SK-N-SH (cell line): Measurements from ENCODE around the gene DNAJC15. TPM values are rescaled to one million over a fixed set of nuclear protein-coding genes. Genes with fewer than 3 reads are reported as not detected.

Experiments used
- CTCF ChIA-PET: fragments of 300-600, 350-600 bp; formaldehyde crosslinking; extraction: SDS; loops from one replicate; lab custom pipeline; 2021; lab: Yijun Ruan, JAX
- POLR2A ChIA-PET: fragments of 350-600 bp; sonication (Branson Sonifier 250); formaldehyde crosslinking; extraction: SDS; loops from one replicate; lab custom pipeline; 2020; ENCODE audit warnings: antibody characterized with exemption, inconsistent platforms; lab: Yijun Ruan, JAX
- DNase-seq: peaks from one replicate; pipeline ENCODE4 v3.0.0; 2012
- H2AFZ ChIP-seq: fragments of 200-600 bp; sonication (generic); 2 replicates; pipeline ENCODE4 v1.8.1; 2016; ENCODE audit warnings: antibody characterized with exemption, mild to moderate bottlenecking, low read depth
- H3F3A ChIP-seq: fragments of 200-600 bp; sonication (generic); replicated peaks from 2 replicates; pipeline ENCODE3; 2016; ENCODE audit warnings: antibody characterized with exemption, mild to moderate bottlenecking; ENCODE audit not compliant: insufficient read depth
- H3K27ac ChIP-seq, 2 experiments: fragments of 200-500 bp in 1 of 2; fragments of 200-600 bp in 1 of 2; sonication (Bioruptor generic) in 1 of 2; sonication (generic), shearing (Covaris generic) in 1 of 2; 2 replicates each; pipeline versions ENCODE4 v1.5.1 to v1.6.1; 2014 to 2016; ENCODE audit warnings: low read depth in 2 of 2, inconsistent platforms in 1 of 2, low read length in 1 of 2, mild to moderate bottlenecking in 1 of 2, mixed read lengths in 1 of 2
- H3K27me3 ChIP-seq: fragments of 200-600 bp; sonication (generic), shearing (Covaris generic); 2 replicates; pipeline ENCODE4 v1.6.1; 2016; ENCODE audit warnings: mixed run types; ENCODE audit not compliant: insufficient read depth
- H3K36me3 ChIP-seq, 2 experiments: fragments of 200-500 bp in 1 of 2; fragments of 200-600 bp in 1 of 2; sonication (Bioruptor generic) in 1 of 2; sonication (generic) in 1 of 2; replicated peaks in 1 of 2; 2 replicates each; pipeline versions ENCODE3 to v1.5.1; 2014 to 2016; ENCODE audit warnings: low read length in 1 of 2, mild to moderate bottlenecking in 1 of 2; ENCODE audit not compliant: insufficient read depth in 2 of 2, control insufficient read depth in 1 of 2
- H3K4me1 ChIP-seq, 2 experiments: fragments of 200-500 bp in 1 of 2; fragments of 200-600 bp in 1 of 2; sonication (Bioruptor generic) in 1 of 2; sonication (generic), shearing (Covaris generic) in 1 of 2; 2 replicates each; pipeline versions ENCODE4 v1.5.1 to v1.6.1; 2014 to 2016; ENCODE audit warnings: low read depth in 1 of 2, low read length in 1 of 2, mixed run types in 1 of 2; ENCODE audit not compliant: insufficient read depth in 2 of 2, control insufficient read depth in 1 of 2
- H3K4me2 ChIP-seq: fragments of 200-600 bp; sonication (generic), shearing (Covaris generic); 2 replicates; pipeline ENCODE4 v1.6.1; 2017; ENCODE audit warnings: mixed run types
- H3K4me3 ChIP-seq, 2 experiments: fragments of 200-500 bp in 1 of 2; fragments of 200-600 bp in 1 of 2; sonication (Bioruptor generic) in 1 of 2; sonication (generic), shearing (Covaris generic) in 1 of 2; 2 replicates each; pipeline versions ENCODE4 v1.5.1 to v1.8.1; 2014 to 2016; ENCODE audit warnings: low read depth in 2 of 2, inconsistent platforms in 1 of 2, low read length in 1 of 2, mild to moderate bottlenecking in 1 of 2, mixed read lengths in 1 of 2, moderate library complexity in 1 of 2
- H3K79me2 ChIP-seq: fragments of 200-600 bp; sonication (generic); 2 replicates; pipeline ENCODE4 v1.8.1; 2017; ENCODE audit warnings: mild to moderate bottlenecking; ENCODE audit not compliant: insufficient read depth
- H3K9ac ChIP-seq: fragments of 200-600 bp; sonication (generic); 2 replicates; pipeline ENCODE4 v1.6.1; 2017; ENCODE audit warnings: mixed run types
- H3K9me2 ChIP-seq: fragments of 200-600 bp; sonication (generic); 2 replicates; pipeline ENCODE4 v1.6.1; 2017; ENCODE audit warnings: mixed run types
- H3K9me3 ChIP-seq: fragments of 200-600 bp; sonication (generic); 2 replicates; pipeline ENCODE4 v1.6.1; 2017; ENCODE audit warnings: mixed run types, mild to moderate bottlenecking, moderate library complexity
- H4K20me1 ChIP-seq: fragments of 200-600 bp; sonication (generic); 2 replicates; pipeline ENCODE4 v1.6.1; 2017; ENCODE audit warnings: mild to moderate bottlenecking, mixed run types; ENCODE audit not compliant: insufficient read depth
- EP300 ChIP-seq, 2 experiments: IDR thresholded peaks; 2 replicates each; pipeline versions ENCODE4 v1.4.0 to v1.6.1; 2012; ENCODE audit warnings: borderline replicate concordance in 1 of 2, low read depth in 1 of 2, low read length in 1 of 2
- FOSL2 ChIP-seq: IDR thresholded peaks from 2 replicates; pipeline ENCODE4 v1.4.0; 2012; ENCODE audit warnings: low read depth, mild to moderate bottlenecking, moderate library complexity, borderline replicate concordance
- GATA2 ChIP-seq: sonication (generic); formaldehyde crosslinking; IDR thresholded peaks from 2 replicates; pipeline ENCODE4 v1.5.0; 2020; ENCODE audit warnings: mild to moderate bottlenecking, missing genetic modification reagents
- MEF2A ChIP-seq: IDR thresholded peaks from 2 replicates; pipeline ENCODE4 v1.4.0; 2012; ENCODE audit warnings: low read depth, borderline replicate concordance
- NFIC ChIP-seq: IDR thresholded peaks from 2 replicates; pipeline ENCODE4 v1.4.0; 2012; ENCODE audit warnings: borderline replicate concordance
- NRF1 ChIP-seq: IDR thresholded peaks from 2 replicates; pipeline ENCODE4 v1.6.1; 2012; ENCODE audit warnings: low read depth, mild to moderate bottlenecking, low read length
- RCOR1 ChIP-seq: fragments of 150-350 bp; IDR thresholded peaks from 2 replicates; pipeline ENCODE4 v1.6.1; 2017; ENCODE audit warnings: antibody characterized with exemption, low read length
- RFX5 ChIP-seq: IDR thresholded peaks from 2 replicates; pipeline ENCODE4 v1.6.1; 2012; ENCODE audit warnings: mild to moderate bottlenecking, improper control_type of control experiment, low read length
- SIN3A ChIP-seq: IDR thresholded peaks from 2 replicates; pipeline ENCODE4 v1.6.1; 2012; ENCODE audit warnings: low read depth, mild to moderate bottlenecking, low read length, moderate library complexity, borderline replicate concordance
- TCF12 ChIP-seq: IDR thresholded peaks from 2 replicates; pipeline ENCODE4 v1.4.0; 2012
- WGBS: methylation state at CpG from one replicate; pipeline ENCODE4 v1.1.6; 2017; ENCODE audit warnings: low lambda C conversion rate; 5-methylcytosine and 5-hydroxymethylcytosine counted together
- polyA plus RNA-seq, 3 experiments: library from polyadenylated mRNA; depleted of rRNA; stranded (reverse); fragments of >200 nt; gene quantifications; 2 replicates each; pipeline ENCODE4 v1.2.3, GENCODE V29; 2012
- TF ChIP-seq, protein P1 (sequence below): IDR thresholded peaks from 2 replicates; pipeline ENCODE4 v1.4.0; 2012; ENCODE audit warnings: low read depth
- TF ChIP-seq, protein P2 (sequence below): IDR thresholded peaks from 2 replicates; pipeline ENCODE4 v1.6.1; 2012; ENCODE audit warnings: mild to moderate bottlenecking, low read depth, low read length, moderate library complexity
- TF ChIP-seq, protein P3 (sequence below): IDR thresholded peaks from 2 replicates; pipeline ENCODE4; 2012

DNAJC15 gene
- polyA plus RNA-seq, 1 of the 3 experiments (the other 2 are of a cell fraction): 18.4 TPM

DNA sequence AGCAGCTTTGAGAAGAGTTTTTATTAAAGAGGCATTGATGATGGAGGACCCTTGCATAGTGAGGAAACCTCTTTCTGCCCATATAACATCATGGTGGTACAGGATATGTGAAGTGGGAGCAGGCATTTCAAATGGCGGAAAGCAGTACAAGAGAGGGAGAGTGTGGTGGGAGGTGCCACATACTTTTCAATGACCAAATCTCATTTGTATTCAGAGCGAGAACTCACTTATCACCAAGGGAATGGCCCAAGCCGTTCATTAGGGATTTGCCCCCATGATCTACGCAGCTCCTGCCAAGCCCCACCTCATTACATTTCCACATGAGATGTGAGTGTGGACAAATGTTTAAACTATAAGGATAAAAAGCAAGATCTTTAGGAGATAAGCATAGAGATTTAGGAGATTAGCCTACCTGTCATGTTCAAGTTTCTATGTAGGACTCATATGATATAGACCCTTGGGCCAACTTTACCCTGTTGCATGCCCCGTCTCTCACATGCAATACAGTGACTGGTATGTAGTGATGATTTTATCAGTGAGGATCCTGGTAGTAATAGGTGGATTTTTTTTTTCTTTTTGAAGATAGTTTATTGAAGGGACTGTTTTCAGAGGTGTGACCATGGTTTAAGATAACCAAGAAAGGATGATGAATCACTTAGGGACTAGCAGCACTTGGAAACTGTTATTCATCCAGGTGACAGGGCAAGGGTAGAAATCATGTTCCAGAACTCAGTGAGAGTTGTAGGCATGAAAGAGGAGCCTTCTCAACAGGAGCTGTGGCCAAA is 38.3 kb downstream of the DNAJC15 start:
- H3K4me2 ChIP-seq: no peak overlapping the region
- H3K4me3 ChIP-seq: no peak overlapping the region
- no peak overlapping the region for H3K9ac ChIP-seq
- no peaks in the 10 kb centered on the region for H3K27me3 ChIP-seq
- no peaks in the 10 kb centered on the region for H3K9me3 ChIP-seq
- H3K9me2 ChIP-seq: no peaks in the 10 kb centered on the region
- H3K4me1 ChIP-seq: peaks cover 0 to 4% of the 10 kb centered on the region in 2 experiments; a peak in 2 of 4 replicates
- DNase-seq: no peak
- ChIA-PET CTCF (no interaction called here), POLR2A (no interaction called here)
- TF ChIP-seq SIN3A (no peak), RFX5 (no peak)
- no peak overlapping the region for H3K27ac ChIP-seq
- H2AFZ ChIP-seq: no peak overlapping the region
- H3K36me3 ChIP-seq: no peaks in the 10 kb centered on the region
- no peaks in the 10 kb centered on the region for H4K20me1 ChIP-seq
- WGBS: 87% methylated on average over 5 of the region's 5 CpGs
- H3F3A ChIP-seq: no peaks in the 10 kb centered on the region
- H3K79me2 ChIP-seq: peaks cover 10% of the 10 kb centered on the region

DNA sequence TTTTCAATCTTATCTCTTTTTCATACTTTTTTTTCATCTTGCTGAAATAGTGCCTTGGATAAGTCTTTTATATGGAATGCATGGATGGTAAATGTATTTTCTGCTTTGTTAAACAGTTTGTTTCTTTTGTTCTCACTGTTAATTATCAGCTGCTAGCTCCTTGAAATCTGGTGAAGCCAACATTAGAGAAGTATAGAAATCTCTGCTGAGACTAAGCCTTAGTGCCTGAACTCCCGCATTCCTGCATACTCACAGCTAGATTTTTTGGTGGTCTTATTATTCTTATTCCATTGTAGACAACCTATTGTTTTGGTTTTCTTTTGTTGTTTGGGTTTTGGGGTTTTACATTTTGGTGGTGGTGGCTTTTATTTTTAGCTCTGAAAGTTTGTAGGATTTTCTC is 48.4 kb downstream of the DNAJC15 start:
- no peaks in the 10 kb centered on the region for H3K27me3 ChIP-seq

More for the DNA sequence above, 48.4 kb downstream of the DNAJC15 start:
- WGBS: 97% methylated on average over 1 of the region's 1 CpG
- H3K36me3 ChIP-seq: peaks cover 23 to 26% of the 10 kb centered on the region in 2 experiments
- ChIA-PET CTCF (interaction anchor here (1.2 to 1.7 kb wide), 3 partner anchors 100 to 733 kb away, joined by 3 to 7 read pairs (median 3); no protein-coding TSS in a partner anchor), POLR2A (no interaction called here)
- no peaks in the 10 kb centered on the region for H4K20me1 ChIP-seq
- no peak for DNase-seq
- no peaks in the 10 kb centered on the region for H3F3A ChIP-seq
- no peak overlapping the region for H3K4me3 ChIP-seq
- no peaks in the 10 kb centered on the region for H3K9me2 ChIP-seq
- H3K4me2 ChIP-seq: no peak overlapping the region
- H3K27ac ChIP-seq: no peak overlapping the region
- no peaks in the 10 kb centered on the region; a peak in 1 of 4 replicates for H3K4me1 ChIP-seq
- H3K9ac ChIP-seq: no peak overlapping the region
- no peak overlapping the region for H2AFZ ChIP-seq
- TF ChIP-seq GATA2 (no peak), NFIC (no peak), NRF1 (no peak), RCOR1 (no peak), MEF2A (no peak), EP300 (IDR thresholded peaks at IDR 0.05; ENCODE audit: borderline replicate concordance in 1 of 2, low read depth in 1 of 2, low read length in 1 of 2) (no peak), SIN3A (no peak), TCF12 (no peak), FOSL2 (no peak)
- TF ChIP-seq, protein P1, sequence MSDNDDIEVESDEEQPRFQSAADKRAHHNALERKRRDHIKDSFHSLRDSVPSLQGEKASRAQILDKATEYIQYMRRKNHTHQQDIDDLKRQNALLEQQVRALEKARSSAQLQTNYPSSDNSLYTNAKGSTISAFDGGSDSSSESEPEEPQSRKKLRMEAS: no peak
- TF ChIP-seq, protein P2, sequence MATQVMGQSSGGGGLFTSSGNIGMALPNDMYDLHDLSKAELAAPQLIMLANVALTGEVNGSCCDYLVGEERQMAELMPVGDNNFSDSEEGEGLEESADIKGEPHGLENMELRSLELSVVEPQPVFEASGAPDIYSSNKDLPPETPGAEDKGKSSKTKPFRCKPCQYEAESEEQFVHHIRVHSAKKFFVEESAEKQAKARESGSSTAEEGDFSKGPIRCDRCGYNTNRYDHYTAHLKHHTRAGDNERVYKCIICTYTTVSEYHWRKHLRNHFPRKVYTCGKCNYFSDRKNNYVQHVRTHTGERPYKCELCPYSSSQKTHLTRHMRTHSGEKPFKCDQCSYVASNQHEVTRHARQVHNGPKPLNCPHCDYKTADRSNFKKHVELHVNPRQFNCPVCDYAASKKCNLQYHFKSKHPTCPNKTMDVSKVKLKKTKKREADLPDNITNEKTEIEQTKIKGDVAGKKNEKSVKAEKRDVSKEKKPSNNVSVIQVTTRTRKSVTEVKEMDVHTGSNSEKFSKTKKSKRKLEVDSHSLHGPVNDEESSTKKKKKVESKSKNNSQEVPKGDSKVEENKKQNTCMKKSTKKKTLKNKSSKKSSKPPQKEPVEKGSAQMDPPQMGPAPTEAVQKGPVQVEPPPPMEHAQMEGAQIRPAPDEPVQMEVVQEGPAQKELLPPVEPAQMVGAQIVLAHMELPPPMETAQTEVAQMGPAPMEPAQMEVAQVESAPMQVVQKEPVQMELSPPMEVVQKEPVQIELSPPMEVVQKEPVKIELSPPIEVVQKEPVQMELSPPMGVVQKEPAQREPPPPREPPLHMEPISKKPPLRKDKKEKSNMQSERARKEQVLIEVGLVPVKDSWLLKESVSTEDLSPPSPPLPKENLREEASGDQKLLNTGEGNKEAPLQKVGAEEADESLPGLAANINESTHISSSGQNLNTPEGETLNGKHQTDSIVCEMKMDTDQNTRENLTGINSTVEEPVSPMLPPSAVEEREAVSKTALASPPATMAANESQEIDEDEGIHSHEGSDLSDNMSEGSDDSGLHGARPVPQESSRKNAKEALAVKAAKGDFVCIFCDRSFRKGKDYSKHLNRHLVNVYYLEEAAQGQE: no peak
- TF ChIP-seq, protein P3, sequence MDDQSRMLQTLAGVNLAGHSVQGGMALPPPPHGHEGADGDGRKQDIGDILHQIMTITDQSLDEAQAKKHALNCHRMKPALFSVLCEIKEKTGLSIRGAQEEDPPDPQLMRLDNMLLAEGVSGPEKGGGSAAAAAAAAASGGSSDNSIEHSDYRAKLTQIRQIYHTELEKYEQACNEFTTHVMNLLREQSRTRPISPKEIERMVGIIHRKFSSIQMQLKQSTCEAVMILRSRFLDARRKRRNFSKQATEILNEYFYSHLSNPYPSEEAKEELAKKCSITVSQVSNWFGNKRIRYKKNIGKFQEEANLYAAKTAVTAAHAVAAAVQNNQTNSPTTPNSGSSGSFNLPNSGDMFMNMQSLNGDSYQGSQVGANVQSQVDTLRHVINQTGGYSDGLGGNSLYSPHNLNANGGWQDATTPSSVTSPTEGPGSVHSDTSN: no peak
- H3K9me3 ChIP-seq: no peaks in the 10 kb centered on the region
- H3K79me2 ChIP-seq: peaks cover 3% of the 10 kb centered on the region; the same call in 1 of the 2 replicates
